RWPE2 (cell line): ENCODE results near the gene PCNT.

Experiments used
- ATAC-seq: fragments of 200-7000 bp; cut with Tn5 transposase; 3 replicates; pipeline ENCODE4 v1.9.1; 2021; ENCODE audit warnings: low read depth
- DNase-seq: peaks from one replicate; pipeline ENCODE4 v3.0.0-alpha.2; 2020; ENCODE audit warnings: low spot score
- H3K27ac ChIP-seq: fragments of 450-650 bp; 2 replicates; pipeline ENCODE4 v1.5.1; 2017; ENCODE audit warnings: mild to moderate bottlenecking; ENCODE audit not compliant: poor library complexity, severe bottlenecking
- H3K27me3 ChIP-seq: fragments of 250-450 bp; sonication (Bioruptor Pico); 2 replicates; pipeline ENCODE4 v1.5.1; 2021; ENCODE audit warnings: mild to moderate bottlenecking, moderate library complexity; ENCODE audit not compliant: insufficient read depth, poor library complexity, severe bottlenecking
- H3K36me3 ChIP-seq: fragments of 250-450 bp; sonication (Bioruptor Pico); 2 replicates; pipeline ENCODE4 v1.5.1; 2020; ENCODE audit warnings: low read depth, mild to moderate bottlenecking, moderate library complexity
- H3K4me1 ChIP-seq: fragments of 250-450 bp; sonication (Bioruptor Pico); 2 replicates; pipeline ENCODE4 v1.5.1; 2021; ENCODE audit warnings: mild to moderate bottlenecking, moderate library complexity; ENCODE audit not compliant: insufficient read depth, poor library complexity, severe bottlenecking
- H3K4me3 ChIP-seq: fragments of 250-450 bp; sonication (Bioruptor Pico); 2 replicates; pipeline ENCODE4 v1.5.1; 2021; ENCODE audit warnings: mild to moderate bottlenecking, moderate library complexity; ENCODE audit not compliant: severe bottlenecking
- H3K9me3 ChIP-seq: fragments of 250-450 bp; sonication (Bioruptor Pico); 2 replicates; pipeline ENCODE4 v1.5.1; 2021; ENCODE audit warnings: mild to moderate bottlenecking, moderate library complexity; ENCODE audit not compliant: severe bottlenecking
- TF ChIP-seq, protein P1 (sequence below): fragments of 450-650 bp; IDR thresholded peaks from one replicate; pipeline ENCODE4 v1.5.1; 2017; ENCODE audit warnings: mild to moderate bottlenecking, moderate library complexity; ENCODE audit not compliant: poor library complexity, severe bottlenecking

Gene PCNT

DNA sequence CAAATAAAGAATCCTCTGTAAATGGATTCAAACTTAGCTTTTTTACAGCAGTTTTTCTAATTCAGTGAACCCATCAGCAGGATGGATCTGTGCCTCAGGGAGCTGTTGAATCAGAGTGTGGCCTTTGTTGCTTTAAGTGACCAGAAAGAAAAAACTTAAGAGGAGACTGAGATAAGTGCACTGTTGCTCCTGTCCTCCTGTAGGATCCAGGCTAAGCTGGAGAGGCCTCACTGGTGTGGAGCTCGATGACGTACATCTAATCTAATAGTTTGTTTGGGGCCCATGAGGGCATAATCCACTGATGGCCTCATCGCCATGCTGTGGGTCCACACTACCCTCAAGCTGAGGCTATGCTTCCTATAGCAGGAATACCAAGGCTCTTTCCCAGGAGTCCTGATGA lies 145.3 kb downstream of the PCNT start:
- ATAC-seq = no peak
- Histone ChIP-seq H3K4me3 (no peak overlapping the region), H3K9me3 (no peaks in the 10 kb centered on the region), H3K4me1 (no peaks in the 10 kb centered on the region), H3K27me3 (no peaks in the 10 kb centered on the region), H3K36me3 (peaks cover 40% of the 10 kb centered on the region), H3K27ac (no peak overlapping the region)
- no peak for DNase-seq
- TF ChIP-seq, protein P1, sequence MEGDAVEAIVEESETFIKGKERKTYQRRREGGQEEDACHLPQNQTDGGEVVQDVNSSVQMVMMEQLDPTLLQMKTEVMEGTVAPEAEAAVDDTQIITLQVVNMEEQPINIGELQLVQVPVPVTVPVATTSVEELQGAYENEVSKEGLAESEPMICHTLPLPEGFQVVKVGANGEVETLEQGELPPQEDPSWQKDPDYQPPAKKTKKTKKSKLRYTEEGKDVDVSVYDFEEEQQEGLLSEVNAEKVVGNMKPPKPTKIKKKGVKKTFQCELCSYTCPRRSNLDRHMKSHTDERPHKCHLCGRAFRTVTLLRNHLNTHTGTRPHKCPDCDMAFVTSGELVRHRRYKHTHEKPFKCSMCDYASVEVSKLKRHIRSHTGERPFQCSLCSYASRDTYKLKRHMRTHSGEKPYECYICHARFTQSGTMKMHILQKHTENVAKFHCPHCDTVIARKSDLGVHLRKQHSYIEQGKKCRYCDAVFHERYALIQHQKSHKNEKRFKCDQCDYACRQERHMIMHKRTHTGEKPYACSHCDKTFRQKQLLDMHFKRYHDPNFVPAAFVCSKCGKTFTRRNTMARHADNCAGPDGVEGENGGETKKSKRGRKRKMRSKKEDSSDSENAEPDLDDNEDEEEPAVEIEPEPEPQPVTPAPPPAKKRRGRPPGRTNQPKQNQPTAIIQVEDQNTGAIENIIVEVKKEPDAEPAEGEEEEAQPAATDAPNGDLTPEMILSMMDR = no peak

DNA sequence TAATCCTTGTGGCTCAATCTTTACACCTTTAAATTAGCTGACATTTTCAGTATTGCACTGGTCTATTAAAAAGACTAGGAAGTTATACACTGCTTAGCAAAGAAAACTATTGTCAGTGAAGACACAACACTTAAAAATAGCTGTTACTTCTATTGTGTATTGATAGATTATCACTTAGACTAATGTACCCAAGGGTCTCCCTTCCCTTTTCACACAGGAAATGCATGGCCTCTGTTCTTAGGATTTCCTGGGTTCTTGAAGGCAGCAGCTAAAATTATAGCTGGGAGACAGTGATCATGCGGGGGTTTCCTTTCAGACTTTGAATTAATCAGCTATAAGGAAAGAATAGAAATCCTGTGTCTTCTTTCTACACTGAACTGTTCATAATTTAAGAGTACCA lies 147.6 kb downstream of the PCNT start:
- no peak overlapping the region for H3K4me3 ChIP-seq
- H3K9me3 ChIP-seq = no peaks in the 10 kb centered on the region
- no peaks in the 10 kb centered on the region for H3K27me3 ChIP-seq
- no peak for ATAC-seq
- no peak for DNase-seq
- H3K4me1 ChIP-seq = no peaks in the 10 kb centered on the region
- no peak overlapping the region for H3K27ac ChIP-seq
- TF ChIP-seq, protein P1 = no peak
- peaks cover 23% of the 10 kb centered on the region for H3K36me3 ChIP-seq

DNA sequence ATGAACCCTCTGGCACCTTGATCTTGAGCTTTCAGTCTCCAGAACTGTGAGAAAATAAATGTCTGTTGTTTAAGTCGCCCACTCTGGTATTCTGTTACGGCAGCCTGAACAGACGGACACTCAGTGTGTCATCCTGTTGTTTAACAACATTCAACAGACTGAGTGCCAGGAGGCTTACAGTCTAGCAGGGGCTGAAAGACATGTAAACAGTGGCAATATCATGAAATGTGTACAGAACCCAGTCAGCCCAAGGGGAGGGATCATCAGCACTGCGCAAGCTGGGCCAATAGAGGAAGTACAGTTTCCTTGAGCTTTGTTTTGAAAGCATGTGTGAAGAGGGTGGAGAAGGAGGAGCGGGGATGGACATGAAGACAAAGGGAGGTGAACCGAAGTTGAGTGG lies 148.3 kb downstream of the PCNT start:
- no peak; the same call in 2 of the 3 replicates for ATAC-seq
- Histone ChIP-seq H3K9me3 (no peaks in the 10 kb centered on the region), H3K27ac (no peak overlapping the region), H3K4me3 (no peak overlapping the region), H3K27me3 (no peaks in the 10 kb centered on the region), H3K4me1 (no peaks in the 10 kb centered on the region), H3K36me3 (peaks cover 24% of the 10 kb centered on the region)
- no peak for DNase-seq
- TF ChIP-seq, protein P1 = no peak

DNA sequence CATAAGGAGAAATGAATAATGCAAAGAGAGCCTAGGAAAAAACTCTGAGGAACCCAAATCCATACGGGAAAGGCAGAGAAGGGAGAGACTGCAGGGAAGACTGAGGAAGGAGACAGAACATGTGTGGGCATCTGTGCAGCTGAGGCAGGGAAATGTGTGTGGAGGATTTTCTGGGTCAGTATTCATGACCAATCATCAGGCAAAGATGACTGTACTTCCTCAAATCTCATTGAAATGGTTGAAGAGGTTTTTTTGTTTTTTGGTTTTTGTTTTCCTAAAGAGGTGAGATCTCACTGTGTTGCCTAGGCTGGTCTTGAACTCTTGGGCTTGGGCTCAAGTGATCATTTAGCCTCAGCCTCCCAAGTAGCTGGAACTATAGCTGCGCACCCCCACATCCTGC lies 150.4 kb downstream of the PCNT start:
- Histone ChIP-seq H3K27me3 (no peaks in the 10 kb centered on the region), H3K4me3 (no peak overlapping the region), H3K4me1 (peaks cover 3% of the 10 kb centered on the region), H3K36me3 (peaks cover 20% of the 10 kb centered on the region), H3K27ac (no peak overlapping the region), H3K9me3 (no peaks in the 10 kb centered on the region)
- no peak for DNase-seq
- TF ChIP-seq, protein P1 = no peak
- no peak for ATAC-seq

DNA sequence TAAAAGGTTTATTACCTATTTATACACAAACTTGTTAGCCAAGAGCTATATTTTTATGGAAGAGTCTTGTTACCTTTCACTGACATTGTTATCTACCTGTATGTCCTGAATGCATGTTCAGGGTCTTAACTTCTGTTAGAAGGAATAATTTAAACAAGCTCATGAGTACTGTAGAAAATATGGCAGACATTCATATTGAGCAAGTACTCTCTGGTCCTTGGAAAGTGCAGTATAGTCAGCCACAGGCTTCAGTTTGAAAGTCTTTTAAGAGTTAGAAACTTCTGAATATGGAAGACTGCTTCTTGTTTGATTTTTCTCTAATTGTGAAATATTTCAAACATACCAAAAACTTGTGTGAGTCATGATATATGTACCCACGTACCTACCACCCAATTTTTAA lies 151.3 kb downstream of the PCNT start:
- DNase-seq (no peak), ATAC-seq (no peak)
- no peak overlapping the region for H3K27ac ChIP-seq
- peaks cover 3% of the 10 kb centered on the region for H3K4me1 ChIP-seq
- no peak overlapping the region for H3K4me3 ChIP-seq
- peaks cover 26% of the 10 kb centered on the region for H3K36me3 ChIP-seq
- TF ChIP-seq, protein P1 = no peak
- H3K9me3 ChIP-seq = no peaks in the 10 kb centered on the region
- H3K27me3 ChIP-seq = no peaks in the 10 kb centered on the region
